Cardiac muscle cell (in vitro differentiated cells and primary cell): ENCODE measurements around the gene SDHC. TPM values are rescaled to one million over a fixed set of nuclear protein-coding genes. Genes with fewer than 3 reads are reported as not detected.

Experiments used
- DNase-seq, 2 donors: peaks; one replicate each; pipeline versions ENCODE4 v3.0.0 to v3.0.0-alpha.2; 2010 to 2017; ENCODE audit warnings: low read depth in 1 of 2, low spot score in 1 of 2
- H3K27ac ChIP-seq: fragments of 200-600 bp; sonication (generic); 2 replicates; pipeline ENCODE4 v1.5.1; 2016
- H3K27me3 ChIP-seq: fragments of 200-600 bp; sonication (generic); 2 replicates; pipeline ENCODE4 v1.6.0; 2016; ENCODE audit warnings: control low read depth
- H3K36me3 ChIP-seq: fragments of 200-600 bp; sonication (generic); 2 replicates; pipeline ENCODE4 v1.5.1; 2016; ENCODE audit warnings: control low read depth
- H3K4me1 ChIP-seq: fragments of 200-600 bp; sonication (generic); 2 replicates; pipeline ENCODE4 v1.8.1; 2017; ENCODE audit warnings: low read depth, mild to moderate bottlenecking, mixed run types
- H3K4me3 ChIP-seq: fragments of 200-600 bp; sonication (generic); 2 replicates; pipeline ENCODE4 v1.5.1; 2016; ENCODE audit warnings: mild to moderate bottlenecking
- H3K9me3 ChIP-seq: fragments of 200-600 bp; sonication (generic); 2 replicates; pipeline ENCODE4 v1.5.1; 2017; ENCODE audit warnings: low read depth, mild to moderate bottlenecking, control low read depth
- CTCF ChIP-seq: IDR thresholded peaks from 2 replicates; pipeline ENCODE4 v1.5.1; 2012; ENCODE audit warnings: low read depth, mild to moderate bottlenecking, low read length
- polyA plus RNA-seq: library from polyadenylated mRNA; unstranded; fragments of >200 nt; fragmentation: Nextera tagmentation; extraction: Ambion mirVana; gene quantifications from 2 replicates; pipeline ENCODE4 v1.2.1, GENCODE V29; 2016
- total RNA-seq: library from RNA; depleted of rRNA; stranded (reverse); fragments of >200 nt; gene quantifications from 2 replicates; pipeline ENCODE4 v1.2.3, GENCODE V29; 2016

SDHC gene
- total and polyA plus RNA-seq, 2 experiments from 2014 or later = 22.5 to 333 TPM

- H3K36me3 ChIP-seq = no peaks in the 10 kb centered on the region
- H3K9me3 ChIP-seq = no peaks in the 10 kb centered on the region
- H3K27me3 ChIP-seq = no peaks in the 10 kb centered on the region
- TF ChIP-seq CTCF = no peak
- no peak overlapping the region for H3K27ac ChIP-seq
- no peak overlapping the region for H3K4me3 ChIP-seq
- no peaks in the 10 kb centered on the region for H3K4me1 ChIP-seq
- no peak for DNase-seq
Observed at GRCh38 chr1:161273402-161273801, 40.8 kb upstream of the SDHC start.

- Histone ChIP-seq H3K27me3 (no peaks in the 10 kb centered on the region), H3K27ac (no peak overlapping the region), H3K4me1 (no peaks in the 10 kb centered on the region), H3K9me3 (no peaks in the 10 kb centered on the region), H3K36me3 (no peaks in the 10 kb centered on the region), H3K4me3 (no peak overlapping the region)
- TF ChIP-seq CTCF = no peak
- DNase-seq = peak in 1 of 2 donors; percentile 30
Observed at GRCh38 chr1:161274874-161275273, 39.3 kb upstream of the SDHC start.

GRCh38 chr1:161282991-161283390 lies 31.2 kb upstream of the SDHC start:
- Histone ChIP-seq H3K4me1 (no peaks in the 10 kb centered on the region), H3K4me3 (no peak overlapping the region), H3K27ac (no peak overlapping the region), H3K27me3 (no peaks in the 10 kb centered on the region), H3K9me3 (no peaks in the 10 kb centered on the region), H3K36me3 (no peaks in the 10 kb centered on the region)
- TF ChIP-seq CTCF = no peak
- DNase-seq = no peak

- H3K27ac ChIP-seq = no peak overlapping the region
- no peak overlapping the region for H3K4me3 ChIP-seq
- no peaks in the 10 kb centered on the region for H3K9me3 ChIP-seq
- H3K4me1 ChIP-seq = no peaks in the 10 kb centered on the region
- H3K36me3 ChIP-seq = no peaks in the 10 kb centered on the region
- TF ChIP-seq CTCF = no peak
- DNase-seq = no peak
- H3K27me3 ChIP-seq = peaks cover 4% of the 10 kb centered on the region
Observed at GRCh38 chr1:161285113-161285512, 29.1 kb upstream of the SDHC start.

- H3K27ac ChIP-seq = no peak overlapping the region
- H3K9me3 ChIP-seq = no peaks in the 10 kb centered on the region
- no peak for DNase-seq
- H3K4me1 ChIP-seq = no peaks in the 10 kb centered on the region
- TF ChIP-seq CTCF = no peak
- no peak overlapping the region for H3K4me3 ChIP-seq
- peaks cover 4% of the 10 kb centered on the region for H3K27me3 ChIP-seq
- no peaks in the 10 kb centered on the region for H3K36me3 ChIP-seq
Observed at GRCh38 chr1:161285521-161285920, 28.7 kb upstream of the SDHC start.
